Calu3 (cell line): ENCODE results near the gene ELOVL5. TPM values are rescaled to one million over a fixed set of nuclear protein-coding genes. Genes with fewer than 3 reads are reported as not detected.

ENCODE experiments used
- BruUV-seq: library from RNA; stranded (reverse); fragments of 400-500 nt; replicated peaks from 2 replicates; lab custom pipeline; 2021; lab: Mats Ljungman, UMichigan
- CTCF ChIA-PET: fragments of 300-600 bp; sonication (Branson Sonifier 250); formaldehyde crosslinking; loops from one replicate; lab custom pipeline; 2022; ENCODE audit warnings: antibody characterized with exemption; lab: Charles Lee
- DNase-seq: peaks from one replicate; pipeline ENCODE4 v3.0.0; 2022
- H3K27ac Mint-ChIP-seq: one replicate; pipeline ENCODE4 v1.8.0; 2022; ENCODE audit warnings: mixed read lengths; ENCODE audit not compliant: unreplicated experiment
- H3K27me3 Mint-ChIP-seq: one replicate; pipeline ENCODE4 v1.8.0; 2022; ENCODE audit warnings: mixed read lengths; ENCODE audit not compliant: unreplicated experiment
- H3K36me3 Mint-ChIP-seq: one replicate; pipeline ENCODE4 v1.8.0; 2022; ENCODE audit warnings: mild to moderate bottlenecking, moderate library complexity, mixed read lengths; ENCODE audit not compliant: insufficient read depth, unreplicated experiment
- H3K4me1 Mint-ChIP-seq: one replicate; pipeline ENCODE4 v1.8.0; 2022; ENCODE audit warnings: mild to moderate bottlenecking, low read depth, mixed read lengths; ENCODE audit not compliant: unreplicated experiment
- H3K4me3 Mint-ChIP-seq: one replicate; pipeline ENCODE4 v1.8.0; 2022; ENCODE audit warnings: mild to moderate bottlenecking, low read depth, moderate library complexity, mixed read lengths; ENCODE audit not compliant: unreplicated experiment
- H3K9me3 Mint-ChIP-seq: one replicate; pipeline ENCODE4 v1.8.0; 2022; ENCODE audit warnings: low read depth, mixed read lengths; ENCODE audit not compliant: unreplicated experiment
- CTCF ChIP-seq: fragments of 200-600 bp; IDR thresholded peaks from one replicate; pipeline ENCODE4 v1.8.0; 2022; ENCODE audit warnings: antibody characterized with exemption; ENCODE audit not compliant: unreplicated experiment
- intact Hi-C: fragments of 100-400 bp; cut with micrococcal nuclease; formaldehyde crosslinking; loops from one replicate; pipeline ENCODE4 v1.10.0; 2022; ENCODE audit not compliant: unreplicated experiment
- total RNA-seq: library from RNA; stranded (reverse); gene quantifications from 2 replicates; pipeline ENCODE4 v1.2.3, GENCODE V29; 2022

Gene ELOVL5
- total RNA-seq, 1 experiment from 2014 or later, result 114 TPM

- Mint-ChIP-seq H3K4me1 (peaks cover 61% of the 10 kb centered on the region), H3K9me3 (no peaks in the 10 kb centered on the region), H3K27ac (peak overlapping the region; percentile 84), H3K4me3 (peak overlapping the region; percentile 32), H3K27me3 (no peaks in the 10 kb centered on the region), H3K36me3 (peaks cover 7% of the 10 kb centered on the region)
- no peak for TF ChIP-seq CTCF
- no TSS peak for BruUV-seq
- CTCF ChIA-PET, result interaction anchor here (0.6 to 0.7 kb wide), 2 partner anchors 122 to 276 kb away, joined by 3 to 4 read pairs; no protein-coding TSS in a partner anchor
- intact Hi-C loops, result no loop called here
- peak; percentile 3 for DNase-seq
Measured at GRCh38 chr6:53301801-53302537, 46.8 kb downstream of the ELOVL5 start.

- TF ChIP-seq CTCF, result no peak
- CTCF ChIA-PET, result interaction anchor here (0.7 kb wide), 1 partner anchor 121 kb away, joined by 3 read pairs; no protein-coding TSS in a partner anchor
Measured at GRCh38 chr6:53300656-53301551, 47.8 kb downstream of the ELOVL5 start.

GRCh38 chr6:53299331-53300005, 49.3 kb downstream of the ELOVL5 start:
- TF ChIP-seq CTCF, result no peak
- H3K27ac Mint-ChIP-seq, result no peak overlapping the region
- CTCF ChIA-PET, result no interaction called here
- no peak overlapping the region for H3K4me3 Mint-ChIP-seq
- H3K36me3 Mint-ChIP-seq, result peaks cover 7% of the 10 kb centered on the region
- no peak for DNase-seq
- H3K27me3 Mint-ChIP-seq, result no peaks in the 10 kb centered on the region
- no TSS peak for BruUV-seq
- H3K4me1 Mint-ChIP-seq, result peaks cover 58% of the 10 kb centered on the region
- H3K9me3 Mint-ChIP-seq, result no peaks in the 10 kb centered on the region
- intact Hi-C loops, result loop anchor here (10.0 kb wide), 1 partner anchor 115 kb away; no protein-coding TSS in a partner anchor

More at GRCh38 chr6:53300656-53301551, 47.8 kb downstream of the ELOVL5 start:
- intact Hi-C loops, result no loop called here
- no peaks in the 10 kb centered on the region for H3K27me3 Mint-ChIP-seq
- H3K36me3 Mint-ChIP-seq, result peaks cover 7% of the 10 kb centered on the region
- H3K9me3 Mint-ChIP-seq, result no peaks in the 10 kb centered on the region
- no TSS peak for BruUV-seq
- no peak for DNase-seq
- H3K27ac Mint-ChIP-seq, result no peak overlapping the region
- H3K4me3 Mint-ChIP-seq, result no peak overlapping the region
- H3K4me1 Mint-ChIP-seq, result peaks cover 58% of the 10 kb centered on the region

GRCh38 chr6:53297004-53297403, 51.7 kb downstream of the ELOVL5 start:
- intact Hi-C loops, result loop anchor here (10.0 kb wide), 1 partner anchor 118 kb away; no protein-coding TSS in a partner anchor
- Mint-ChIP-seq H3K27me3 (no peaks in the 10 kb centered on the region), H3K9me3 (no peaks in the 10 kb centered on the region), H3K4me3 (no peak overlapping the region), H3K4me1 (peaks cover 45% of the 10 kb centered on the region), H3K36me3 (peaks cover 15% of the 10 kb centered on the region), H3K27ac (no peak overlapping the region)
- no peak for TF ChIP-seq CTCF
- BruUV-seq, result no TSS peak
- no peak for DNase-seq
- CTCF ChIA-PET, result no interaction called here
